ENCODE measurements around the gene HMGCS1.

GRCh38 chr5:43320846-43321245 lies 7.6 kb upstream of the HMGCS1 start:
- TF ChIP-seq CEBPB (IDR thresholded peaks at IDR 0.05; ENCODE audit: low read depth, low read length), result no peak
- no peak for TF ChIP-seq KDM1A (IDR thresholded peaks at IDR 0.05; ENCODE audit: borderline replicate concordance, low read length)
- no peak for TF ChIP-seq CTCF (IDR thresholded peaks at IDR 0.05; ENCODE audit: control extremely low read depth in 1 of 3, insufficient read depth in 1 of 3, low read depth in 1 of 3, low read length in 3 of 3)
- no peak for TF ChIP-seq EP300 (IDR thresholded peaks at IDR 0.05; ENCODE audit: borderline replicate concordance in 1 of 2, low read depth in 2 of 2, low read length in 2 of 2)
- no peak for TF ChIP-seq MAFK (IDR thresholded peaks at IDR 0.05; ENCODE audit: low read depth, low read length)

All from H1 (cell line).